Stimulated activated CD4-positive, alpha-beta T cell treated with anti-CD3 and anti-CD28 coated beads, Interleukin-12 subunit alpha, Interleukin-12 subunit beta, amount 100 ng/mL, for 48 hours (primary cell): ENCODE data around the gene SLC16A10.
"Not testable (repeated sequence)": the region's sequence is repeated elsewhere in the genome, so short reads cannot be mapped to it uniquely, and the experiment has no call there.

Experiments used
- DNase-seq, 3 donors: peaks; one replicate each; pipeline ENCODE4 v3.0.0-alpha.2; 2020; ENCODE audit warnings: low read depth in 2 of 3, low spot score in 1 of 3

The SLC16A10 gene

GRCh38 chr6:111087106-111087835, at the start of gene SLC16A10:
SLC16A10 (plus strand) TSS chr6:111087503; CDS start chr6:111087753, 250 bp downstream.
- peak; percentile 41 to 68 (median 53) for DNase-seq

GRCh38 chr6:111038534-111039252, 48.6 kb upstream of the SLC16A10 start:
- DNase-seq, result peak in 1 of 3 donors; percentile 8

DNA sequence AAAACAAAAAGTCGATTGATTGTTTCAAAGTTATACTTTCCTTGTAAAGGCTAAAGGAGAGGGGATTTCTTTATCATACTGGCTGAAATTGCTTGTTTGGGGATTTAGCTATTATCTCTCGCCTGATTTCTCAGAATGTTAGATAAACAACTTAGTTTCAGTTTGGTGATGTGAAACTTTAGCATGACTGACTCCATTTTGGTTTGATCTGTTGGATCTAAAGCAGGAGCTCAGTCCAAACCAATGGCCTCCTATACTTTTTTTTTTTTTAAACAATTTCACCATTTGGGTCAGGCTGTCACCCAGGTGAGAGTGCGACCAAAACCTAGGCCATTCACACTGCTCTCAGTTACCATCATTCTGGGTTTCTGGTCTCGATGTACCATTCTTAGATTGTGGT, 45.4 kb upstream of the SLC16A10 start:
- no peak for DNase-seq

GRCh38 chr6:111047244-111047643, 40.1 kb upstream of the SLC16A10 start:
- no peak for DNase-seq

GRCh38 chr6:111050261-111051023, 36.9 kb upstream of the SLC16A10 start:
- no peak for DNase-seq

GRCh38 chr6:111052171-111052570, 35.1 kb upstream of the SLC16A10 start:
- no peak for DNase-seq

GRCh38 chr6:111057074-111057752, 30.1 kb upstream of the SLC16A10 start:
- no peak for DNase-seq

GRCh38 chr6:111061508-111061907, 25.8 kb upstream of the SLC16A10 start:
- no peak for DNase-seq

DNA sequence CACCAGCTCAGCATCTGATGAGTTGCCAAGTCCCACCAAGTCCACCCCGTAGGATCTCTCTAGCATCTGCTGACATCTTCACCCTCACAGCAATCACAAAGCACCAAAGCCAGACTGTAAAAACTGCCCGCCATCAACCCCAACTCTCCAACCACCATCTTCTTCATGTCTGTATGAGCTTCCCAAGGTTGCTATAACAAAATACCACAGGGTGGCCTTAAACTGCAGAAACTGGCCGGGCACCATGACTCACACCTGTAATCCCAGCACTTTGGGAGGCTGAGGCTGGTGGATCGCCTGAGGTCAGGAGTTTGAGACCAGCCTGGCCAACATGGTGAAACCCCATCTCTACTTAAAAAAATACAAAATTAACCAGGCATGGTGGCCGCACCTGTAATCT, 25.3 kb upstream of the SLC16A10 start:
- DNase-seq, result not testable (repeated sequence)

DNA sequence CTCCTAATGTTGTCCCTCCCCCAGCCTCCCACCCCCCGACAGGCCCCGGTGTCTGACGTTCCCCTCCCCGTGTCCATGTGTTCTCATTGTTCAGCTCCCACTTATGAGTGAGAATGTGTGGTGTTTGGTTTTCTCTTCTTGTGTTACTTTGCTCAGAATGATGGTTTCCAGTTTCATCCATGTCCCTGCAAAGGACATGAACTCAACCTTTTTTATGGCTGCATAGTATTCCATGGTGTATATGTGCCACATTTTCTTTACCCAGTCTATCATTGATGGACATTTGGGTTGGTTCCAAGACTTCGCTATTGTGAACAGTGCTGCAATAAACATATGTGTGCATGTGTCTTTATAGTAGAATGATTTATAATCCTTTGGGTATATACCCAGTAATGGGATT, 24.4 kb upstream of the SLC16A10 start:
- DNase-seq, result not testable (repeated sequence)

- no peak for DNase-seq
Observed at GRCh38 chr6:111068109-111068865, 19.0 kb upstream of the SLC16A10 start.

GRCh38 chr6:111068866-111069234, 18.5 kb upstream of the SLC16A10 start:
- no peak for DNase-seq

DNA sequence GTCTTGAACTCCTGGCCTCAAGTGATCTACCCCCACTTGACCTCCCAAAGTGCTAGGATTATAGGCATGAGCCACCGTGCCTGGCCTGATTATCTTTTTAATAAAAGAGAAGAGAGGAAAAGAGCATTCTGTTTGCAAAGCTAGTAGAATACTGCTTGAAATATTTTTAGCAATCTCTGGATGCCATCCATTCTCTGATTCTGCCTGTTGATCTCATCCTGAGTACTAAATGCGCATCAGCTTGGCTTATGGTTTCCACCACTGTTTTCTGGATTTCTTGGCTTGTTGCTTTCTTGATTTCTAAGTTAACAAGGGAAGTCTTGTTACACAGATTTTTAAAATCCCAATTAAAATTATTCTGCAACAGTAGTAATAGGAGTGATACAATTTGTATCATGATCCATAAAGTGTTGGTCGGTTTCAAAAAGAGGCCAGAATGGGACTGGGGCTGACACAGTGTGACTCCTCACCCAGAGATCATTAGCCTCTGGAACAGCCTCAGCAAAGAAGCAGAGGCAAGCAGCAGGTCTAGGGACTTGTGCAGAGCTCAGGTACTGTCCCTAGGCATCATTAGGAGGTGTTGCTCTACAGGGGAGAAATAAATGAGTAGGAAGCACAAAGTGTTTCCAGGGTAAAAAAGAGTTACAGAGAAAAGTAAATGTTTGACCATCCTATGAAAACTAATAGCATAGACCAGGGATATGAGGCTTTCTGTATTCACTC, 17.8 kb upstream of the SLC16A10 start:
- no peak for DNase-seq

DNA sequence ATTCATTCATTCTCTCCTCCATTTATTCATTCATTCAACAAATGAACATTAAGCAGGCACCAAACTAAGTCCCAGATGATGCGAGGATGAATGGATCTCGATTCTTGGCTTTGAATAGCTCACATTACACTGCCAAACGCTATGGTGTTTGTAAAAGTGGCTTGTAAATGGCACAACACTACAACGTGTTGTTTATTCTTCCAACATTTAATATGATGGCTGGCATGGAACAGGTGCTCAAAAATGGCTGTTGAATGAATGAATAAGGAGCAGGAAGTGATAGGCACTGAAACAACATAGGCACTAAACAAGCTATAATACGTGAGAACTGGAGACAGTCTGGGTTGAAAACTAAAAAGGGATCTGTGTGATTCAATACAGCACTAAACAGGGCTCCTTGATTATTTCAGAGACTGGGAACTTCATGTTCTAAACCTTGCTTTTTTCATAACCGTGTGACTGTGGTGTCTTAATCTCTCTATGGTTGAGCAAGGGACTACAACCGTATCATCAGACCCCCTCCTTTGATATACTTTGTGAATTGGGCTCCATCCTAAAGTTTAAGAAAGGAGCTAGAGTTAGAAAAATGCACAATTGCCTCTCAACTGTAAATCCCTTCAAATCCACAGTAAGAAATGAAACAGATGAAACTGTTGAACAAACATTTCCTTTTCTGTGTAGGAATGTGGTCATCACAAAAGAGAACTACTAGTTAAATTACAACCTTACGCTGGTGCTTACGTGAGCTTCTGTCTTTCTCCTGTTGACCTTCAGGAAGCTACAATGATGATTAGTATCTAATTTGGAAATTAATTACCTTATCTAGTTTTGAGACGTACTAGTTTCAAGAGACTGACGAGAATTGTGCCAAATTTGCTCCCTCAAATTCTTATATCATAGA, 16.9 kb upstream of the SLC16A10 start:
- DNase-seq, result no peak

- no peak for DNase-seq
Observed at GRCh38 chr6:111072801-111073360, 14.4 kb upstream of the SLC16A10 start.

GRCh38 chr6:111074311-111074710, 13.0 kb upstream of the SLC16A10 start:
- DNase-seq, result no peak

DNA sequence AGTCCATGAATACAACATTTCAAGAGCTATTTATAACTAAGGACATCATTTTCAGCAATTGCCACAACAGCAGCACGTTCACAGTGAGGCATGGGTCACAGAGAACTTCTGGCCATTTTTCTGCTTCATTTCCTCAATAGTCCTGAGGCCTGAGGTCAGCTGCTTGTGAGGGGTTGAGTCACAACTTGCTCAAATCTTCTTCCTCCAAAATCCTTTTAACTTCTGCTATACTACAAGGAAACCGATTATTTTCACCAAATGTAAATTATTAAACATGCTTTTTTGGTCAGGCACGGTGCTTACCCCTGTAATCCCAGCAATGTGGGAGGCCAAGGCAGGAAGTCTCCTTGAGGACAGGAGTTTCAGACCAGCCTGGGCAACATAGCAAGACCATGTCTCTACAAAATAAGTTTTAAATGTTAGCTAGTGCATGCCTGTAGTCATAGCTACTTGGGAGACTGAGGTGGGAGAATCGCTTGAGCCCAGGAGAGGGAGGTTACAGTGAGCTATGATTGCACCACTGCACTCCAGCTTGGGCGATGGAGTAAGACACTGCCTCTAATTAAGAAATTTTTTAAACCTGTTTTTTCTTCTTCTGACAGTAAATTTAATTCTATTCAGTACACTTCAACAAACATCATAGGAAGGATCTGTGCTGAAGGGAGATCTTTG, 11.1 kb upstream of the SLC16A10 start:
- DNase-seq, result no peak

DNA sequence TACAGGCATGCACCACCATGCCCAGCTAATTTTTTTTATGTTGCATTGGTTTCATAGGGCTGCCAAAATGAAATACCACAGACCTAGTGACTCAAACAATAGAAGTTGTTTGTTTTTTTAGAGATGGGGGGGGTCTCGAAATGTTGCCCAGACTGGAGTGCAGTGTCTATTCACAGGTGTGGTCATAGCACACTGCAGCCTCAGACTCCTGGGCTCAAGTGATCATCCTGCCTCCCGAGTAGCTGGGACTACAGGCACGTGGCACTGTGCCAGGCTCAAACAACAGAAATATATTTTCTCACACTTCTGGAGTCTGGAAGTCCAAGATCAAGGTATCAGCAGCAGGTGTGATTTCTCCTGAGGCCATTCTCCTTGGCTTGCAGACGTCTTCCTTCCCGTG, 6.6 kb upstream of the SLC16A10 start:
- no peak for DNase-seq
